Mesenchymal stem cell (in vitro differentiated cells and primary cell): ENCODE data around the gene PGPEP1.
"Not testable (repeated sequence)": the region's sequence is repeated elsewhere in the genome, so short reads cannot be mapped to it uniquely, and the experiment has no call there.

Experiments
- DNase-seq: peaks from one replicate; pipeline ENCODE4 v3.0.0-alpha.2; 2013
- H2AFZ ChIP-seq: one replicate; pipeline ENCODE4 v1.6.1; 2013; ENCODE audit warnings: low read depth, mild to moderate bottlenecking, control low read depth, inconsistent platforms, low read length, moderate library complexity
- H2AK5ac ChIP-seq: 2 replicates; pipeline ENCODE4 v1.6.1; 2013; ENCODE audit warnings: low read length, moderate library complexity, mild to moderate bottlenecking, inconsistent platforms; ENCODE audit not compliant: severe bottlenecking
- H2BK120ac ChIP-seq: one replicate; pipeline ENCODE4 v1.6.1; 2013; ENCODE audit warnings: low read depth, mild to moderate bottlenecking, inconsistent platforms, low read length, moderate library complexity
- H2BK12ac ChIP-seq, 2 experiments: one replicate each; pipeline ENCODE4 v1.6.1; 2013; ENCODE audit warnings: inconsistent platforms in 2 of 2, low read length in 2 of 2, mild to moderate bottlenecking in 2 of 2, moderate library complexity in 2 of 2, control low read depth in 1 of 2
- H2BK15ac ChIP-seq: one replicate; pipeline ENCODE4 v1.6.1; 2013; ENCODE audit warnings: mild to moderate bottlenecking, low read depth, inconsistent platforms; ENCODE audit not compliant: poor library complexity, severe bottlenecking
- H2BK5ac ChIP-seq: 2 replicates; pipeline ENCODE4 v1.6.1; 2013; ENCODE audit warnings: low read depth, mild to moderate bottlenecking, low read length, control low read depth, inconsistent platforms; ENCODE audit not compliant: poor library complexity, severe bottlenecking
- H3K14ac ChIP-seq, 2 experiments: one replicate each; pipeline ENCODE4 v1.6.1; 2013; ENCODE audit warnings: inconsistent platforms in 2 of 2, low read length in 2 of 2, control low read depth in 1 of 2, mild to moderate bottlenecking in 1 of 2, moderate library complexity in 1 of 2
- H3K18ac ChIP-seq, 2 experiments: one replicate each; pipeline ENCODE4 v1.6.1; 2013; ENCODE audit warnings: inconsistent platforms in 2 of 2, low read length in 2 of 2, control low read depth in 1 of 2, low read depth in 1 of 2, mild to moderate bottlenecking in 1 of 2
- H3K23ac ChIP-seq, 2 experiments: one replicate each; pipeline ENCODE4 v1.6.1; 2013; ENCODE audit warnings: inconsistent platforms in 2 of 2, low read length in 2 of 2, mild to moderate bottlenecking in 2 of 2, moderate library complexity in 2 of 2, control low read depth in 1 of 2
- H3K27ac ChIP-seq: 2 replicates; pipeline ENCODE4 v1.5.1; 2013; ENCODE audit warnings: mild to moderate bottlenecking, moderate library complexity, low read length, control low read depth, inconsistent platforms; ENCODE audit not compliant: poor library complexity, severe bottlenecking
- H3K27me3 ChIP-seq, 2 experiments: 2 replicates each; pipeline versions ENCODE4 v1.6.1 to v1.7.0; 2013; ENCODE audit warnings: low read length in 2 of 2, mild to moderate bottlenecking in 2 of 2, moderate library complexity in 2 of 2, control low read depth in 1 of 2, inconsistent platforms in 1 of 2; ENCODE audit not compliant: control insufficient read depth in 1 of 2, insufficient read depth in 1 of 2
- H3K36me3 ChIP-seq, 2 experiments: 2 replicates each; pipeline versions ENCODE4 v1.6.1 to v1.7.0; 2013; ENCODE audit warnings: low read length in 2 of 2, control low read depth in 1 of 2, inconsistent platforms in 1 of 2, low read depth in 1 of 2, mild to moderate bottlenecking in 1 of 2; ENCODE audit not compliant: insufficient read depth in 2 of 2, control insufficient read depth in 1 of 2
- H3K4ac ChIP-seq, 2 experiments: one replicate each; pipeline ENCODE4 v1.6.1; 2013; ENCODE audit warnings: inconsistent platforms in 2 of 2, low read length in 2 of 2, mild to moderate bottlenecking in 2 of 2, moderate library complexity in 2 of 2, control low read depth in 1 of 2, low read depth in 1 of 2
- H3K4me1 ChIP-seq: 2 replicates; pipeline ENCODE4 v1.6.1; 2013; ENCODE audit warnings: low read depth, low read length, control low read depth; ENCODE audit not compliant: control insufficient read depth, insufficient read depth
- H3K4me2 ChIP-seq: 2 replicates; pipeline ENCODE4 v1.6.1; 2013; ENCODE audit warnings: low read length, mild to moderate bottlenecking, inconsistent platforms; ENCODE audit not compliant: poor library complexity, severe bottlenecking
- H3K4me3 ChIP-seq, 2 experiments: 2 replicates each; pipeline versions ENCODE4 v1.5.1 to v1.7.0; 2013; ENCODE audit warnings: low read length in 2 of 2, mild to moderate bottlenecking in 2 of 2, control low read depth in 1 of 2, low read depth in 1 of 2; ENCODE audit not compliant: insufficient read depth in 1 of 2
- H3K79me1 ChIP-seq: replicated peaks from 2 replicates; pipeline ENCODE4 v1.6.1; 2013; ENCODE audit warnings: mild to moderate bottlenecking, control low read depth, low read length, inconsistent platforms; ENCODE audit not compliant: poor library complexity, severe bottlenecking
- H3K9ac ChIP-seq: 2 replicates; pipeline ENCODE4 v1.7.0; 2013; ENCODE audit warnings: mild to moderate bottlenecking, low read length, moderate library complexity
- H3K9me3 ChIP-seq: 2 replicates; pipeline ENCODE4 v1.7.0; 2013; ENCODE audit warnings: mild to moderate bottlenecking, low read length; ENCODE audit not compliant: control insufficient read depth
- H4K8ac ChIP-seq: one replicate; pipeline ENCODE4 v1.6.1; 2013; ENCODE audit warnings: inconsistent platforms, mild to moderate bottlenecking, low read length, moderate library complexity
- H4K91ac ChIP-seq: one replicate; pipeline ENCODE4 v1.6.1; 2013; ENCODE audit warnings: mild to moderate bottlenecking, low read length, inconsistent platforms
- WGBS: methylation state at CpG from one replicate; pipeline ENCODE4 v1.1.7; 2013; ENCODE audit warnings: mixed read lengths; 5-methylcytosine and 5-hydroxymethylcytosine counted together

Gene PGPEP1

DNA sequence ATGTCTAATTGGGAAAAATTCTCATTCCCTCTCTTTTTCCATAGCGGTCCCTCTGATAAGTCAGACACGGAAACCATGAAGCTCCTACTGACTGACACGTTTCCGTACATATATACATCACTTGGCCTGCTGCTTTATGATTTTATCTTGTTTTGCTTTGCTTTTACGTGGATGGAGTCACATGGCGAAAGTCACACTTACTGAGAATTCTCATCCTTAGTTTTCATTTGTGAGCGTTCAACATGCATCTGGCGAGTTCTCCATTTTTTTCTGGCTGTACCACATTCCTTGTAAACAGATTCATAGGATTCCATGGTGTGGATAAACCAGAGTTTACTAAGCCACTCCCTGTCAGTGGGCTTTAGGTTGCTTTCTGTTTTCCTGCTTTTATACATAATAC lies 21.2 kb downstream of the PGPEP1 start:
- WGBS: 95% methylated on average over 8 of the region's 8 CpGs
- H3K36me3 ChIP-seq: peaks cover 55 to 64% of the 10 kb centered on the region in 2 experiments
- H4K91ac ChIP-seq: no peak overlapping the region
- H3K27ac ChIP-seq: no peak overlapping the region
- peaks cover 21% of the 10 kb centered on the region for H3K4me1 ChIP-seq
- H2AK5ac ChIP-seq: peak overlapping the region; percentile 97
- DNase-seq: no peak
- H3K27me3 ChIP-seq: no peaks in the 10 kb centered on the region
- H3K4ac ChIP-seq: no peak overlapping the region
- no peak overlapping the region for H2BK15ac ChIP-seq
- H2BK120ac ChIP-seq: no peak overlapping the region
- peaks cover 4% of the 10 kb centered on the region for H3K9me3 ChIP-seq
- H3K4me2 ChIP-seq: no peak overlapping the region
- no peak overlapping the region for H3K9ac ChIP-seq
- no peak overlapping the region for H3K4me3 ChIP-seq
- H3K14ac ChIP-seq: no peak overlapping the region
- peaks cover 11% of the 10 kb centered on the region for H3K79me1 ChIP-seq
- H2BK5ac ChIP-seq: peak overlapping the region; percentile 78
- no peak overlapping the region for H3K23ac ChIP-seq
- H4K8ac ChIP-seq: no peak overlapping the region
- H2AFZ ChIP-seq: no peak overlapping the region
- peak overlapping the region; percentile 59 to 63 for H2BK12ac ChIP-seq
- H3K18ac ChIP-seq: peak overlapping the region in 1 of 2 experiments; percentile 29

DNA sequence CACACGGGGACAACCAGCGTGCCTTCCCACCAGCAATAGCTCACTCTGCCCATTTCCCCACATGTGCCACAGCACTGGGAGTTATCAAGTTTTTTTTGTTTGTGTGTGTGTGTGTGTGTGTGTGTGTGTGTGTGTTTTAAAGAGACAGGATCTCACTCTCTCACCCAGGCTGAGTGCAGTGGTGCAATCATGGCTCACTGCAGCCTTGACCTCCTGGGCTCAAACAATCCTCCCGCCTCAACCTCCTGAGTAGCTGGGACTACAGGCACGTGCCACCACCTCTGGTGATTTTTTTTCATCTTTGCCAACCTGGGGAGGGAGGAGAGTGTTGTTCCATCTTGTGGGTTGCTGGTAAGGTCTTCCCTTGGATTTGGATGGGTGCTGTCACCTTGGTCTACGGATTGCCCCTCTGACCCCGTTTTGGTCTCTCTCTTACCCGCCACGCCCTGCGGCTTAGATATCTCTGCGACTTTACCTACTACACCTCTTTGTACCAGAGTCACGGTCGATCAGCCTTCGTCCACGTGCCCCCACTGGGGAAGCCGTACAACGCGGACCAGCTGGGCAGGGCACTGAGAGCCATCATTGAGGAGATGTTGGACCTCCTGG lies 22.6 kb downstream of the PGPEP1 start:
- Histone ChIP-seq H2AFZ (no peak overlapping the region), H2BK120ac (peak overlapping the region; percentile 96), H2BK5ac (no peak overlapping the region), H2AK5ac (peak overlapping the region; percentile 41), H4K91ac (peak overlapping the region; percentile 47), H3K27me3 (no peaks in the 10 kb centered on the region), H3K9me3 (no peaks in the 10 kb centered on the region), H3K79me1 (peaks cover 11% of the 10 kb centered on the region), H3K4me1 (peaks cover 16% of the 10 kb centered on the region), H2BK12ac (peak overlapping the region; percentile 63 to 99), H3K18ac (peak overlapping the region; percentile 93 to 95), H3K4me3 (no peak overlapping the region), H3K23ac (peak overlapping the region in 1 of 2 experiments; percentile 72), H3K27ac (peak overlapping the region; percentile 100), H3K14ac (peak overlapping the region in 1 of 2 experiments; percentile 23), H3K36me3 (peaks cover 41 to 52% of the 10 kb centered on the region in 2 experiments), H4K8ac (peak overlapping the region; percentile 92), H3K4me2 (no peak overlapping the region), H3K9ac (no peak overlapping the region), H2BK15ac (peak overlapping the region; percentile 44), H3K4ac (peak overlapping the region; percentile 31 to 89)
- no peak for DNase-seq
- 98% methylated on average over 16 of the region's 17 CpGs for WGBS

DNA sequence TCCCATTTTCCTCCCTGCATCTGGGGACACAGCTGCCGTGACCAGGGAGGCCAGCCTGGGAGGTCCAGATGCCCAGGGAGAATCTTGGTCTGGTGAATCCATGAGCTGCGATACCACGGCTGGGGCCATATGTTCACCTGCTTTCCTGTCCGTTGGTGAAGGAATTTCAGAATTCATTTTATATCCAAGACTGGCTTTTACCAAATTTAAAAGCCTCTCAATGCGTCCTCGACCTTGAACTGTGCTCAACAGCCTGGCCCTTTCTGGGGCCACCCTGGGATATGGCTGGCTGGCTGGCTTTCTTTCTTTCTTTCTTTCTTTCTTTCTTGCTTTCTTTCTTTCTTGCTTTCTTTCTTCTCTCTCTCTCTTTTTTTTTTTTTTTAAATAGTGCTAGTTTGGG lies 23.4 kb downstream of the PGPEP1 start:
- Histone ChIP-seq H2BK12ac (peak overlapping the region; percentile 63 to 99), H3K4ac (peak overlapping the region; percentile 31 to 89), H2BK15ac (no peak overlapping the region), H2BK120ac (peak overlapping the region; percentile 96), H3K23ac (no peak overlapping the region), H2AK5ac (peak overlapping the region; percentile 41), H3K27ac (peak overlapping the region; percentile 100), H3K4me1 (peaks cover 19% of the 10 kb centered on the region), H2BK5ac (peak overlapping the region; percentile 100), H2AFZ (no peak overlapping the region), H3K4me3 (no peak overlapping the region), H3K14ac (no peak overlapping the region), H3K9ac (no peak overlapping the region), H4K91ac (peak overlapping the region; percentile 47), H3K79me1 (peaks cover 14% of the 10 kb centered on the region), H3K4me2 (no peak overlapping the region), H4K8ac (peak overlapping the region; percentile 92), H3K9me3 (no peaks in the 10 kb centered on the region), H3K18ac (peak overlapping the region; percentile 93 to 95), H3K27me3 (no peaks in the 10 kb centered on the region), H3K36me3 (peaks cover 39 to 50% of the 10 kb centered on the region in 2 experiments)
- 77% methylated on average over 6 of the region's 6 CpGs for WGBS
- DNase-seq: no peak

DNA sequence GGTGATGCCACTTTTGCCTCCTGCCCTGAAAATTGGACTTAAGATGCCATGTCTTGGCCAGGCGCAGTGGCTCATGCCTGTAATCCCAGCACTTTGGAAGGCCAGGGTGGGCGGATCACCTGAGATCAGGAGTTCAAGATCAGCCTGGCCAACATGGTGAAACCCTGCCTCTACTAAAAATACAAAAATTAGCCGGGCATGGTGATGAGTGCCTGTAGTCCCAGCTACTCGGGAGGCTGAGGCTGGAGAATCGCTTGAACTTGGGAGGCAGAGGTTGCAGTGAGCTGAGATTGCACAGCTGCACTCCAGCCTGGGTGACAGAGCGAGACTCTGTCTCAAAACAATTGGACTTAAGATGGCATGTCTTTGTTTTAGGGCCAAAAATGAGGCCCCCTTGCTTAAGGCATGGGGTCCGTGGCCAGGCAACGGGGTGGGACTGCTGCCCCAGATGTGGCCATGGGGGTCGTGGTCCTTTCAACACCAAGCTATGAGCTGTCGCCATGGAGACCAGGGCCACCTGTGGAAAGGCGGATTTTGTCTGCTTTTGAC lies 24.0 kb downstream of the PGPEP1 start:
- Histone ChIP-seq H4K91ac (peak overlapping the region; percentile 100), H2BK15ac (peak overlapping the region; percentile 29), H3K18ac (peak overlapping the region; percentile 93 to 100), H3K4ac (peak overlapping the region; percentile 95 to 100), H2BK12ac (peak overlapping the region; percentile 97 to 100), H2BK5ac (peak overlapping the region; percentile 100), H3K4me1 (peaks cover 23% of the 10 kb centered on the region), H3K79me1 (peaks cover 14% of the 10 kb centered on the region), H3K23ac (peak overlapping the region in 1 of 2 experiments; percentile 79), H2BK120ac (peak overlapping the region; percentile 96), H3K9ac (peak overlapping the region; percentile 88), H3K14ac (peak overlapping the region in 1 of 2 experiments; percentile 98), H3K27ac (peak overlapping the region; percentile 100), H4K8ac (peak overlapping the region; percentile 99), H2AK5ac (peak overlapping the region; percentile 95), H3K36me3 (peaks cover 33 to 50% of the 10 kb centered on the region in 2 experiments)
- H3K9me3 ChIP-seq, DNase-seq, H2AFZ ChIP-seq, H3K4me3 ChIP-seq, H3K4me2 ChIP-seq, H3K27me3 ChIP-seq: not testable (repeated sequence)
- WGBS: 76% methylated on average over 9 of the region's 11 CpGs
